UCSD-AML1 (cell line): Measurements from ENCODE around the gene AUH.
"Not testable (repeated sequence)": the region's sequence is repeated elsewhere in the genome, so short reads cannot be mapped to it uniquely, and the experiment has no call there.

ENCODE experiments used
- DNase-seq: peaks from one replicate; lab custom pipeline; 2025; ENCODE audit not compliant: unreplicated experiment; lab: John Stamatoyannopoulos, UW

AUH gene

DNA sequence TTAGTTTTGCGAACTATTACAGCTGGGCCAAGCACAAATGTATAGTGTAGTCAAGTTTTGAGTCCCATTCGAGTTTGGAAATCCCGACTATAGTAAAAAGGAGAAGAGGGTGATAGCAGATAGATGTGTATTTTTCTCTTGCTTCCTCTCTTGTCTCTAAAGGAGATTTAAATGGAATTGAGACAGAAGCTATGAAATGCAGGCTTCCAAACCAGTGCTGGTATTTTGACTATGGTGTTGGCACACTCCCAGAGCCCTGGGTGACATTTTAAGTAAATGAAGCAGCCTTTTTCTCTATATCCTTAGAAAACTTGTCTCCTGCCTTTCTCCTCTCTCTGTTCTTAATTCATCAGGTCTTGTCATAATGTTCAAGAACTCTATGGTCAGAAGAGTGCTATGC, 17.7 kb upstream of the AUH start:
- DNase-seq = no peak

DNA sequence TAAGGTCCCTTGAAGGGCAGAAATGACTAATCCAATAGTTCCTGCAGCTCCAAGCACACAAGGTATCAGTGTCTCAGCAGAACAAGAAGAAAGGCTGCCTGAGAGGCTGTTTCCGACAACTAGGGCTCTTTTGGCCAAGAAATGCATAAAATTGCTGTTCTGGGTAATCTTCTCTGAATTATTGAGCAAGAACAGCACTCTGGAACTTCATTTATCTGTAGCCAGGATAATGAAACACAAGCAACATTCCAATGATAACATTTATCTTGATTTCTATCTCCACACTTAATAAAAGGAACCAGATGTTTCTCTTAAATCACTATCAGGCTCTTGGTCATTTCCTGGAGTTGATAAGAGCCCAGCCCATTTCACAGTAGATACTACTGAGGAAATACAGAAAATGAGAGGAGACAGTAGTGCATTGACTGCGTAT, 17.0 kb upstream of the AUH start:
- no peak for DNase-seq

DNA sequence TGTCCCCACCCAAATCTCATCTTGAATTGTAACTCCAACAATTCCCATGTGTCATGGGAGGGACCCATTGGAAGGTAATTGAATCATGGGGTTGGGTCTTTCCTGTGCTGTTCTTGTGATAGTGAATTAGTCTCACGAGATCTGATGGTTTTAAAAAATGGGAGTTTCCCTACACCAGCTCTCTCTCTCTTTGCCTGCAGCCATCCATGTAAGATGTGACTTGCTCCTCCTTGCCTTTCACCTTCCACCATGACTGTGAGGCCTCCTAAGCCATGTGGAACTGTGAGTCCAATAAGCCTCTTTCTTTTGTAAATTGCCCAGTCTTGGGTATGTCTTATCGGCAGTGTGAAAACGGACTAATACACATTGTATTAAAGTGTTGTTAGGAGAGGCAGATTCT, 16.3 kb upstream of the AUH start:
- DNase-seq = not testable (repeated sequence)

DNA sequence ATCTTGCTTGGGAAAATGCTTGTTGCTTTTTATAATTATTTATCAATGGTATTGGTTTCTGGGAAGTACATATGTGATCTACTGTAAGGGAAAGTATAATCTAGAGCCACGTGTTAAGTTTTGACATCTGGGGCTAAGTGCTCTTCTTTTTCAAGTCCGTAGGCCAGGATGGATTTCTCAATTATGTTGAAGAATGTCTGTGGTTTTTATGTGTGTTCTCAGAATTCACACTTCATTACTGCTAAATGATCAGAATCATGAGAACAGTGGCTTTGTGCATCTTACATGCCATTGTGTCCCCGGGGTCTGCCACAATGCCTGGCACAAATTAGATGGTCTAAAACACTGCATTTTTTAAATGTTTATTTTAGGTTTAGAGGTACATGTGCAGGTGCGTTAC, 14.5 kb upstream of the AUH start:
- DNase-seq = no peak

DNA sequence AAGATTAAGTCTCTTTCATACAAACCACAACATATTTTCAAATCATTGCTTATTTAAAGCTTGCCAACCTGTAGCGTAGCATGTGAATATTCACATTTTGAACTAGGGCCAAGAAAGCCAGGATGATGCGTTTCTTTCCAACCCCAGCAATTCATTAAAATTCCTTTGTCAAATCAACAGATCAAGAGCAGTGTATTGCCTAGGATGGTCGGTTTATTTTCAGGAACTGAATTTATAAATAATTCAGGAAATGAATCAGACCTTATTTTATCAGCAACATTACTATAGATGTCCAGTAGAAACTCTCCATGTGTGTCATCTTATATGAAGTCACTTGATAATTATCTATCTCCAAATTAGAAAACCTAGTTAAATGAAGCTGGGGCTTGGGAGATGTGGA, 13.2 kb upstream of the AUH start:
- no peak for DNase-seq

DNA sequence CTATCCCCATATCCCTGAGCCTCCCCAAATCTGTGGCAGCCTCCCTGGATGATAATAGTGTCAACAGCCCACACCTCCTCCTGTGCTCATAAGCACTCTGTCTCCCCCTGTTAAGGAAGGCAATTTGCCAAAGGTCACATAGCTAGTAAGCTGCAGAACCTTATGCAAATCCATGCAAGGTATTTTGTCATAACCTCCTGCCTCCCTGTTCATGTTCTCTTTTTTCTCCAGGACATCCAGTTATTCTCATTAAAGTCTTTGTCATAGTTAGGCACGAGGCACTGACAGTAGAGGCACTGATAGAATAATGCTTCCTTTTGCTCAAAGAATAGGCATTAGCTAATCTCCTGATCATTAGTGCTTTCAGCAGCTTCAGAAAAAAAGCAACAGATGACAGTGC, 10.2 kb upstream of the AUH start:
- DNase-seq = no peak

DNA sequence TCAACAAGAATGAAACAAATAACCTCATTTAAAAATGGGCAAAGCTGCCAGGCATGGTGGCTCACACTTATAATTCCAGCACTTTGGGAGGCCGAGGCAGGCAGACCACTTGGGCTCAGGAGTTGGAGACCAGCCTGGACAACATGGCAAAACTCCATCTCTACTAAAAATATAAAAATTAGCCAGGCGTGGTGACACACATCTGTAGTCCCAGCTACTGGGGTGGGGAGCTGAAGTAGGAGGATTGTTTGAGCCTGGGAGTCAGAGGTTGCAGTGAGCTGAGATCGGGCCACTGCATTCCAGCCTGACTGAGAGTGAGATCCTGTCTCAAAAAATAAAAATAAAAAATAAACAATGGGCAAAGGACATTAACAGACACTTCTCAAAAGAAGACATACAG, 8.3 kb upstream of the AUH start:
- DNase-seq = not testable (repeated sequence)

DNA sequence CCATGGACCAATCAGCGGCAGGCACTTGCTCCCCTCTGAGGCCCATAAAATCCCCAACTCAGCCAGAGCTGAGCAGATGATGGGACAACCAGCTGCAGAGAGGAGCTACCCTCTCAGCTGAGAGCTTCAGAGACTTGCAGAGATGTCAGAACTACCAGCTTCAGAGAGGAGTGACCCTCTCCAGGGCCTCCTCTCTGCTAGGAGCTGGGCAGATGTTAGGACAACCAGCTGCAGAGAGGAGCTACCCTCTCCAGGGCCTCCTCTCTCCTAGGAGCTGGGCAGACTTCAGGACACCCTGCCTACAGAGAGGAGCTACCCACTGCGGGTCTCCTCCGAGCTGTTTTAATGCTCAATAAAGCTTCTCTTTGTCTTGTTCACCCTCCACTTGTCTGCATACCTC, 3.0 kb upstream of the AUH start:
- DNase-seq = no peak

DNA sequence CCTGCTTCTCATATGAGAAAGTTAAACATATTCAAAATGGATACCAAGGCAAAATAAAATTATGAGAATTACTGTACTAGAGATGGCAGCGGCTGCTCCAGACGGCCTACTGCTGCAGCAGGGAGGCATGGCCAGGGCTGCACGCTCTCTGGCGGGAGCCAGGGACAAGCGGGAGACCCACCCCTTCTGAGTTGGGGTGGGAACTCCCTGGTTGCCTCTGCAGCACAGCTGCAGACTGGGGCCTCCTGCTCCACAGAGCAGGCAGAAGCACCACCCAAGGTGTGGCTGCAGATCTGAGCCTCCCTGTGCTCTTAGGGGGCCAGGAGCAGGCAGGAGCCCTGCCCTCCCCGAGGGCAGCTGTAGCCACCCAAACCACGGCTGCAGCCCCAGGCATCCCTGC, 2.3 kb upstream of the AUH start:
- no peak for DNase-seq

DNA sequence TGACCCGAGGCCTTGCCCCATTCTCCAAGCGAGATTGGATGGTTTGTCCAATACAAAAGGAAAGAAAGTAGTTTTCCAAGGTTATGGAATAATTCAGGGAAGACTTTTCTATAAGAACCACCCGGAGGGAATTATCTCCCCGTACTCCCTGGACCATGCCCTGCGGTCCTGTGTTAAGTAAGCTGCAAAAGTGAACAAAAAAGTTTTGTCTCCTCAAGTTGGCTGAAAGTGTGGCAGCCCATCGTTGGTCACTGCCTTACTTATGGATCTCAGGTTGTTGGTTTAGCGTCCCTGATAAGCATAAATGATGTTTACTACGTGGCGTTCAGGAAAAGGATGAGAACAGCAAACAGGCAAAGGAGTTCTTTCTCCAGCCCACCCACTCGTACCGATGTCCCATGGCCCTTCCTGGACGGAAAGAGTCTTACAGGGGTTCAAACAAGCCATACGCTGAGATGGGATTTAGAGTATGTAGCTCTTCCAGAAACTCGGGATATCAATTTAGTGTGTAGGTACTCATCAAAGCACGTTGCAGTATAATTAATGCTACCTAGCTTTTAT, 413 bp upstream of the AUH start:
- no peak for DNase-seq

DNA sequence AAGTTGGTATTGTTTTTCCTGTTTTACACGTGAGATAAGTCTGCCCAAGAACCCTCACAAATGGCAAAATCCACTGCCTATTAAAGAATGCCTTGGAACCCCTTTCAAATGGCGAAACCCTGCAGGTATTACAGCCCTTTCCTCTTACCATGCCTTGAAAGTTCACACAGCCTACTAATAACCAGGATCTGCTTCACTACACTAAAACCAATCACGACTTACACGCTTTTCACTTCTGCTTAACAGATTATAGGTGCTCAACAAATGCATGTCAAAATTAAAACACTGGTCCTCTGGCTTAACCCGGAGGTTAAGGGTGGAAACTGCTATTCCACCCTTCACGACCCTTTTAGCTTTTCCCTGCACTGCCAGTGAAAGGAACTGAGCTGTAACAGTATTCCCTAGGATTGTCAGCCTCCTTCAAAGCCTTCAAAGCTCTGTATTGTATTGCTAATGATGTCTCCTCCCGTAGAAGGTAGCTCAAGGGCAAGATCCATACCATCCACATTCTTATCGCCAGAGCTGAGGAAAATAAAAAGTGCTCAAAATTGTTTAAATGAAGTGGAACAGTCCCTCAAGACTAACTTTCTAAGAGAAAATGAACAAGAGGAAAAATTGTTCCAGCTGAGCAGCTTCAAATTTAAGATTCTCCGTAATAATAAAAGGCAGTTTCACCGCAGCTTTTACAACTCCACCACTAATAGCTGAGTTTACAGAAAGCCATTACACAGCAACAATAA, 997 bp downstream of the AUH start:
- DNase-seq = no peak

DNA sequence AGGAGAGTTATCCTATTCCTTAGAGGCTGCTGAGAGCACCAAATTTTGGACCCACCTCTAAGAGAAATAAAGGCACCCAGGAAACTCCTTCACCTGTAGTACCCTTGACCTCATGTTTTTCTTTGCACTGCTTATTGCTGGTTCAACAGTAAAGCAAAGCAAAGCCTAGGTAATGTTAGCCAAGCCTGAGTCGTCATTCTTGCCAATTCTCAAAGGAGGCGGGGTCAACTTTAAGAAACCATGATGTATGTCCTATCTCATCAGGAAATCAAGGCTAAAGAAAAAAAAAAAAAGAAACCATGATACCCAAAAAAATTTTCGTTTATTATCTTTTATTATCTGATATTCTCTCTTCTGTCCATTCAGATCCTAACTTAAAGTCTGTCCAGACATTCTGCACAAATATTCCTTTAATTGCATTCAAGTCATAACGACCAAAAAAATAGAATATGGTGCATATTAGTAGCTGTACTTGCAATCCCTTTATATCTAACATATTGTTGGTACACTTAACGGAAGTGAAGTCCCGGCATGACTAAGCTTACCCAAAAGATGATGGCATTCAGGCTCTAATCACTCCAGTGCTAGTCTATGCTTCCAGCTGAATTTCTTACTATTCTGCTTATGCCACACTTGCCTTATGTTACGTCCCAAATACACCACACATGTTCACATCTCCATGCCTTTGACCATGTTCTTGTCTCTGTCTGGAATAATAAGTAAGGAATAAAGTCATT, 1.8 kb downstream of the AUH start:
- DNase-seq = no peak

DNA sequence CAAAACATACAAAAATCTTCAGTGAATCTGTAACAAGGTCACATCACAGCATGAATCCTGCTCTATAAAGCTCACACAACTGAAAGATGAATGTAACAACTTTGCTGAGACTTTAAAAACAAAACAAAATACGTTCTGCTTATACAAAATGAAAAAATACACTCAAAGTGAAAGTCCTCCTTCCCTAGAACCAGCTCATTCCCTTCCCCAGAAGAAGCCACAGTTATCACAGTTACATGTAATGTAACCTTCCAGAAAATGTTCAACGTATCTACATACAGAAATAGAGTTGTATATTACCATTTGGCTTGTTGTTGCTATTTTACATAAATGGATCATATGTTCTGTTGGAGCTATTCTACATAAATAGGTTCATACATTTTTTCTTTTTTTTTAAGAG, 2.6 kb downstream of the AUH start:
- DNase-seq = no peak

DNA sequence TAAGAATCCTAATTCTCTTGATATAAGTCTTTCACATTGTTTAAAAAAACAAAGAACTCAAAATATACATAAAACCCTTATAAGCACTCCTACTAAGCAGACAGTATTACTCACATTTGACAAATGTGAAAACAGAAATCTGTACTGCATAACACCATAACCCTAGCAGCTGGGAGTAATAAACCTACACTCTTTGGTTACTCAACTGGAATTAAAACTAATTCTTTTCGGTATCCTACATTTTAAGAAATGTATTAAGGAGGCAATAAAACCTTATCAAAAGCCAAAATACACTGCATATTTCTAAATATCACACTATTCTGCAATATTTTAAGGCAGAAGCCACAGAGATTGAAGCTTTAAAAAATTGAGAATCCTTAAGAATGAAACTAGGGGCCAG, 6.8 kb downstream of the AUH start:
- no peak for DNase-seq

DNA sequence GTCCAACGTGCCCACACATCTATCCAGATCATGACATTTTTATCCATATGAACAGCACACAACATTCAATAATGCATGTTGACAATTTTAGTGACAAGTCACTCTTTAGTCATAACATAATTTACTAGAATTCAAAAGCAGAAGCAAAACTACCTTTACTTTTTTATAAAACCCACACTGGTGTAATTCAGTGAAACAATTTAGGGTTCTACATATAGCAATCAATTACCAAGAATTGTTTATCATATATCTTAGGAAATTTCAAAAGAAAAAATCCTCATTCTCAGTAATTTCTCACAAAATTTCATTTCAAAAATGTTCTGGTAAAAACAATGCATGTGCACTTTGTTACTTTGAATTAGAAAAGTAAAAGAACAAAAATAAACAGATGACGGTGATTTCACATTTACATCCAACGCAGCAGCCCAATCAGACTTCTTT, 12.6 kb downstream of the AUH start:
- DNase-seq = no peak

DNA sequence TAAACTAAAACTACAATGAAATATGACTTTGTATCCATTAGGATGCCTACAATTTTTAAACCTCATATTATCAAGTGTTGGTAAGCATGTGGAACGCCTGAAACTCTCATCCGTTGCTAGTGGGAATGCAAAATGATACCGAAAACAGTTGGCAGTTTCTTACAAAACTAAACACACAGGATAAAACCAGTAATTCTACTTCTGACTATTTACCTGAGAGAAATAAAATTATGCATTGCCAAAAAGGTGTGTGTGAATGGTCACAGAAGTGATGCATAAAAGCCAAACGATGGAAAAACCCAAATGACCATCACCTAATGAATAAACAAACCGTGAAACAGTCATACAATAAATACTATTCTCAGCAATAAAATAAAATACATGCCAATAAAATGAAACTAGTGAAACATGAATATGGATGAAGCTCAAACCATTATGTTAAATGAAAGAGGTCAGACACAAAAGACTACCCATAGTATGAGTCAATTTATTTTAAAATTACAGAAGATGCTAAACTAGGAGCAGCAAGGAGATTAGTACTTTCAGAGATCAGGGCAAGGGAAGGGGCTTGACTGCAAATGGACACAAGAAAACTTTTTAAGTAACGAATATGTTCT, 13.4 kb downstream of the AUH start:
- no peak for DNase-seq

DNA sequence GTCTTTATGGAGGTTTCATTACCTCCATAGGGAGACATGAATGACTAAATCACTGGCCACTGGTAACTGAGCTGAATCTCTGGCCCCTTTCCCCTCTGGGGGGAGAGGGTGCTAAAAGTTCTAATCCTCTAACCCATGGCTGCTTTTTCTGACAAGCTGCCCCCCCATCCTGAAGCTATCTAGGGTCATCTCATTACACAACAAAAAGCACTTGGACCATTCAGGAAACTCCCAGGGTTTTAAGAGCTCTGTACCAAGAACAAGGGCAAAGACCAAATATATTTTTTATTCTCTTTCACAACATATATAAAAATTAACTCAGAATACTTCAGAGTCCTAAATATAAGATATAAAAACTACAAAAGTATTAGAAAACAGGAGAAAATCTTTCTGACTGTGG, 14.3 kb downstream of the AUH start:
- DNase-seq = no peak

DNA sequence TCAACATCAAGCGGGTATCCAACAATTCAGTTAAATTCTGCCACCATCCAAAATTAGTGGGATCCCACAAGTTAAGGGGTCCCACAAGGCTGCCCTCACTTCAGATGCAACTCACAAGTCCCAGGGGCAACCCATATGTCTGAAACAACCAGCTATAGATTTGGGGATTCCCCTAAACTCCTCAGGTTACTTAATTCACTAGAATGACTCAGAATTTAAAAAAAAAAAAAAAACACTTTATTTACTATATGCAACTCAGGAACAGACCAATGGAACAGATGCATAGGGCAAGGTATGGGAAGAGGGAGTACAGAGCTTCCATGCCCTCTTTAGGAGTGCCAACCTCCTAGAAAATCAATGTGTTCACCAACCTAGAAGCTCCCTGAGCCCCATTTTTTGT, 15.1 kb downstream of the AUH start:
- DNase-seq = no peak

DNA sequence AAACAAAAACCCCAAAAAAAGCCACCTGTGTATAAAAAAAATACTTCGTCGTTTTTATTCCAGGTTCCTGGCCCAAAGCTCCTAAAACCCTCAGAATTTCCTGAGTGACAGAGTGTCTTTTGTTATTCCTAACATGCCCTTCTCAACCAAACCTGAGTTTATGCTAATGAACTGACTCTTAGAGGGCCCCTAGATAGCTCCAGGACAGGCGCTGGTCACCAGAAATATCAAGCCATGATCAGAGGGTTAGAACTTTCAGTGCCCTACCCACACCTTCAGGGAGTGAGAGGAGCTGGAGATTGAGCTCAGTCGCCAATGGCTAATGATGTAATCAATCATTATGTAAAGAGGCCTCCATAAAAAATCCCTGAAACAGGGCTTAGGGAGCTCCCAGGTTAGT, 15.7 kb downstream of the AUH start:
- DNase-seq = no peak

DNA sequence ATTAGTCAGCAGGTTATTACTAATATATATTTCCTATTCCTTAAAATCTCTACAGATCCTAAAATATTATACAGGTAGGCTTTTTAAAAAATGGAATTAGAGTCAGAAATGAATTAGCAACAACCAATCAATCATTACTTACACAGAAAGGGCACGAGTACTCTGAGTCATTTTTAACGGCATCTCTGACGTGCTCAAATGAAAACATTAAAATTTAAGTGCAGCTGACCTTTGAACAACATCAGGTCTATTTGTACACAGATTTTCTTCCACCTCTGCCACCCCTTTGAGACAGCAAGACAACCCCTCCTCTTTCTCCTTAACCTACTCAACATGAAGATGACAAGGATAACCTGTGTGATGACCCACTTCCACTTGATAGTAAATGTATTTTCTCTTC, 19.1 kb downstream of the AUH start:
- DNase-seq = no peak

DNA sequence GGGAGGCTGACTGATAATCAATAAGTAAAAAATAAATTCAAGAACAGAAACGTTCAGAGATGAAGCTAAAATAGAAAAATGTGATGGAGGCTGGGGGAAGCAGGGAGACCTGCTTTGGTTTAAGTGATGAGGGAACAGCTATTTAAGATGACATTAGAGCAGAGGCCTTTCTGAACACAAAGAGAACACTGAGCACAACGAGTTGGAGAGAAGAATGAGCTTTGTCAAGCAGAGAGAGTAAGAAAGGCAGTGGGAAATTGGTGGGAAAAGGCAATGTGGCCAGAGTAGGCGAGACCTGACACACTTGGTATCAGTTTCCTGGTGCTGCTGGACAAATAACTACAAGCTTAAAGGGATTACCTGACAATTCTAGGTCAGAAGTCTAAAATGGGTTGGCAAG, 20.0 kb downstream of the AUH start:
- no peak for DNase-seq

DNA sequence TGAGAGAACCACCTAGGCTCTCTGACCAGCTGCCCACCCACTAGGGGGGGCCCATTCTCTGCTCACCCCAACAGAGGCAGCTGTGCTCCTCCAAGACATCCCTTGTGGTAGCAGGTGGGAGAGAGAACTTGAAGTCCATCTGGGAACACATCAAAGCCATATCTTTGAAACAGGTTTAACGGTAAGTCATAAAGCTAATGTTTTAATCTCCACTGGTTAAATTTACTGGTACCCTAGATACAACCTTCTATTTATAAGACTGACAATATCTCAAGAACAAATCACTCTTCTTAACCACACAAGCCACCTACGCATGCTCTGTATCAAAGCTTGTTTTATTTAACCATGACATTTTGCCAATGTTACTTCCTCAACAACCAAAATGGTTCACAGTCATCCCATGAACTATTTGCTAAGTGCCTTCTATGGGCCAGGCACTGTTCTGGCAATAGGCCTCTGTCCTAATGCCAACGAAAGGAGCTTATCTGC, 20.4 kb downstream of the AUH start:
- DNase-seq = no peak
